ENCODE measurements around the gene MYO9A.

Gene MYO9A

DNA sequence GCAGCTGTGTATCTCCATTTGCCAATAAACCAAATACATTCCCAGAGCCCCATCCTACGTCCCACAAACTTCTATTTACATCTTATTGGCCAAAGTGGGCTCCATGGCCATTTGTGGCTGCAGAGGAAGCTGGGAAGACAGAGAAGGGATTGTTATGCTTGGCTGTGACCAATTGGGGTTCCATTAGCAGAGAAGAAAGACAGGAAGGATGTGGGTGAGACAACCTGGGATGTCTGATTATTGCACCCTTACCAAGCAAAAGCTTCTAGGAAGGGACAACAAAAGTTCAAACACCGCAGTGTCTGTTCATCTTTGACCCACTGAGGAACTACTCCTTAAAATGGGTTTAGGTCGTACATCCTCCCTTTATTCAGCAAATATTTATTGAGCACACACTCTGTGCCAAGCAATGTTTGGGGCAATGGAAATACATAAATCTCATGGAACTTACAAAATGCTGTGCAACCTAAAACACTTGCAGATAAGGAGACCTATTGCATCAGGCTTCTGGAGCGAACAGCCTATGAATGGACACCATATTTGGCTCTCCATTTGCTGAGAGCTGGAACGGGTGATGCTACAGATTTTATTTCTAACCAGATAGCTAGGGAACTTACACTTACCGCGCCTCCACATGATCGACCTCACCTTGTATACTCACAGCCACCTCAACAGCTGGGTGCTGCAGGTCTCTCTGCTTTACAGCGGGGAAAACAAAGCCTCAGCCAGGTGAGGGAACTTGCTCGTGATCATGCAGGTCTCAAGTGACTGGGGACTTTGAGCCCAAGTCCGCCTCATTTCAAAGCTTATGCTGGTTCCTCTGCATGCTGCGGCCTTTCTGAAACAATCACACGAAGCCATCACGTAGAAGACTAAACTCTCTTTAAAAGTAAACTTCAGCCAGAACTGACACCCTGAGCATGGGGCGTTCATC, 329.0 kb downstream of the MYO9A start:
- no peak for DNase-seq
- Mint-ChIP-seq H3K4me3 (no peak overlapping the region), H3K36me3 (ENCODE audit: low read depth) (no peaks in the 10 kb centered on the region), H3K4me1 (ENCODE audit: low read depth) (no peaks in the 10 kb centered on the region), H3K27me3 (peaks cover 14% of the 10 kb centered on the region), H3K27ac (no peak overlapping the region), H3K9me3 (no peaks in the 10 kb centered on the region)

DNA sequence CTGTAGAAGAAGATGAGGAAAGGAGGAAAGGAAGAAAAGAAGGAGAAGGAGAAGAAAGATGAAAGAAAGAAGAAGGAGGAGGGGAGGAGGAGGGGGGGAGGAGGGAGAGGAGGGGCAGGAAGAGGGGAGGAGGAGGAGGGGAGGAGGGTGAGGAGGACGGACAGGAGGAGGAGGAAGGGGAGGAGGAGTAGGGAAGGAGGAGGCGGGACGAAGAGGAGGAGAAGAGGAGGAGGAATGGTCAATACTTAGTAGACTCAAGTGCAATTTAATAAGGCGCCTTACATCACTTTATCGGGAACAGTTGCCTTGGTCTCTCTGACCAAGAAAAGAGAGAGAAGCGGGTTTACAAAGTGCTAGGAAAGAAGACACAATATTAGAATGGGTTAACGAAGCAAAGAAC, 331.3 kb downstream of the MYO9A start:
- Mint-ChIP-seq H3K4me1 (ENCODE audit: low read depth) (peaks cover under 1% of the 10 kb centered on the region), H3K27ac (no peak overlapping the region), H3K4me3 (no peak overlapping the region), H3K36me3 (ENCODE audit: low read depth) (no peaks in the 10 kb centered on the region), H3K27me3 (peaks cover 27% of the 10 kb centered on the region), H3K9me3 (no peaks in the 10 kb centered on the region)
- DNase-seq: no peak

- H3K4me1 Mint-ChIP-seq (ENCODE audit: low read depth): peaks cover 7% of the 10 kb centered on the region
- H3K4me3 Mint-ChIP-seq: no peak overlapping the region
- DNase-seq: no peak
- H3K9me3 Mint-ChIP-seq: no peaks in the 10 kb centered on the region
- H3K27me3 Mint-ChIP-seq: peaks cover 34% of the 10 kb centered on the region
- H3K27ac Mint-ChIP-seq: no peak overlapping the region
- no peaks in the 10 kb centered on the region for H3K36me3 Mint-ChIP-seq (ENCODE audit: low read depth)
These were observed 332.0 kb downstream of the MYO9A start for GRCh38 chr15:71785996-71786395.

DNA sequence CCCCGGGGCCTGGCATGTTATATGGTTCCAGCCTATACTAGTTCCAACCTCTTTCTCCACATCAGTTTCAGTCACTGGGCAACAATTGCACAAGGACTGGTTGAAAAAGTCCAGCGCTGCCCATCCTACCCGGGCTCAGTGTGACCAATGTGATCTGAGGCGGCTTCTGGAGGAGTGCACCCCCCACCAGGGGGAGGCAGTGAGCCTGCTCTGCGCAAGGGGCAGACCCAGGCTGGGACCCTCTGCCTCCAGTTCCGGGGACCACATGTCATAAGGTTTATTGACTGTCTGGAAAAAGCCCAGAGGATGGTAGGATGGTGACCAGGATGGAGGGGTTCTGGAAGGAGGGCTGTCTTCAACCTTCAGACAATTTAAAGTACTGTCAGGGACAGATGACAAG, 333.2 kb downstream of the MYO9A start:
- Mint-ChIP-seq H3K27ac (no peak overlapping the region), H3K27me3 (peaks cover 38% of the 10 kb centered on the region), H3K4me1 (ENCODE audit: low read depth) (peaks cover 18% of the 10 kb centered on the region), H3K9me3 (no peaks in the 10 kb centered on the region), H3K4me3 (no peak overlapping the region), H3K36me3 (ENCODE audit: low read depth) (no peaks in the 10 kb centered on the region)
- DNase-seq: peak; percentile 36

- no peak overlapping the region for H3K4me3 Mint-ChIP-seq
- peaks cover 18% of the 10 kb centered on the region for H3K4me1 Mint-ChIP-seq (ENCODE audit: low read depth)
- H3K27ac Mint-ChIP-seq: no peak overlapping the region
- H3K9me3 Mint-ChIP-seq: no peaks in the 10 kb centered on the region
- H3K27me3 Mint-ChIP-seq: peaks cover 38% of the 10 kb centered on the region
- no peak for DNase-seq
- H3K36me3 Mint-ChIP-seq (ENCODE audit: low read depth): no peaks in the 10 kb centered on the region
These were observed 335.4 kb downstream of the MYO9A start for GRCh38 chr15:71782422-71783165.

DNA sequence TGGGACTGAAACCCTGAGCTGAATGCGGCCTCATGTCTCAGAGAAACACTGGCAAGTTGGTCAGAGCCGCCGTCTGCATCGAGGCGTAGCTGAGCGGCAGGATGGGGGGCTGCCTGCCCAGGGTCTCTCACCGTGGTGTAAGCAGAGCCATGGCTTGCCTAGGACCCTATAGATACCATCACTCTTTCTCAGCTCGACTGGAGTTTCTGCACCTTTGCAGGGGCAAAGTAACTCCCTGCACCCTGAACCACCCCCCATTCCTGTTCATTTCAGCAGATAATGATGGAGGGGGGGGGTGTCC, 336.0 kb downstream of the MYO9A start:
- Mint-ChIP-seq H3K36me3 (ENCODE audit: low read depth) (no peaks in the 10 kb centered on the region), H3K27me3 (peaks cover 38% of the 10 kb centered on the region), H3K4me1 (ENCODE audit: low read depth) (peaks cover 18% of the 10 kb centered on the region), H3K4me3 (no peak overlapping the region), H3K27ac (no peak overlapping the region), H3K9me3 (no peaks in the 10 kb centered on the region)
- DNase-seq: no peak

DNA sequence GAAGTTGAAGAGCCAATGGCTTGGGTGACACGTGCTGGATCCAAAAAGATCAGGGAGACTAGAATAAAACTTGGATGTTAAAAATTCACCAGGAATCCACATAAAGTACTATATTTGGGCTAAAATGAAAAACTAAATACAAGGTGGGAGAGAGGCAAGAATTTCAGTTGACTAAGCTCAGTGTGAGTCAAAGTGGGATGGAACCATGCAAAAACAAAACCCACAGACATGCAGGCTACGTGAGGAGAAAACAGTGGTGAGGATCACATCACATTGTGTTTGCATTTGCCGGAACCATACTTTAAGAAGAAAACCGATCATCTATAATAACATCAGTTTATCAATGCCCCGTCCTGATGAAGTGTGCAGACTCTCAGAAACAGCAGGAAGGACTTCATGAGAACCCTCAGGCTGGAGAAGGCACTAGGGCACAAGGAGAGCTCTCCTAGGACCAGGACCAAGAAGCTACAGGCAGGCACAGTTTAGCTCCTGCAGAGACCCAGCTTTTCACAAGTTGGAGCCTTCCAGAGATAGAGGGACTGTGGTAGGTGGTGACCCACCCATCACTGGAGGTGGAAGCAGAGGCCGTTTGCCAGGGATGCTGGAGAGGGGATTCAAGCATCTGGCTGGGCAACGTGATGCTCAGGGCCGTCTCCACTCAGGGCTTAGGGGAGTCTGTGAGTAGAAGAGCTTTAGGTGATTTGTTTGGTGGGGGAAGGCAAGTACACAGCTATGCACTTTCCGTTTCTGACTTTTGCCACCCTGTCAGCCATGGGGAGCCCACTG, 336.6 kb downstream of the MYO9A start:
- H3K36me3 Mint-ChIP-seq (ENCODE audit: low read depth): no peaks in the 10 kb centered on the region
- no peak overlapping the region for H3K4me3 Mint-ChIP-seq
- no peaks in the 10 kb centered on the region for H3K9me3 Mint-ChIP-seq

DNA sequence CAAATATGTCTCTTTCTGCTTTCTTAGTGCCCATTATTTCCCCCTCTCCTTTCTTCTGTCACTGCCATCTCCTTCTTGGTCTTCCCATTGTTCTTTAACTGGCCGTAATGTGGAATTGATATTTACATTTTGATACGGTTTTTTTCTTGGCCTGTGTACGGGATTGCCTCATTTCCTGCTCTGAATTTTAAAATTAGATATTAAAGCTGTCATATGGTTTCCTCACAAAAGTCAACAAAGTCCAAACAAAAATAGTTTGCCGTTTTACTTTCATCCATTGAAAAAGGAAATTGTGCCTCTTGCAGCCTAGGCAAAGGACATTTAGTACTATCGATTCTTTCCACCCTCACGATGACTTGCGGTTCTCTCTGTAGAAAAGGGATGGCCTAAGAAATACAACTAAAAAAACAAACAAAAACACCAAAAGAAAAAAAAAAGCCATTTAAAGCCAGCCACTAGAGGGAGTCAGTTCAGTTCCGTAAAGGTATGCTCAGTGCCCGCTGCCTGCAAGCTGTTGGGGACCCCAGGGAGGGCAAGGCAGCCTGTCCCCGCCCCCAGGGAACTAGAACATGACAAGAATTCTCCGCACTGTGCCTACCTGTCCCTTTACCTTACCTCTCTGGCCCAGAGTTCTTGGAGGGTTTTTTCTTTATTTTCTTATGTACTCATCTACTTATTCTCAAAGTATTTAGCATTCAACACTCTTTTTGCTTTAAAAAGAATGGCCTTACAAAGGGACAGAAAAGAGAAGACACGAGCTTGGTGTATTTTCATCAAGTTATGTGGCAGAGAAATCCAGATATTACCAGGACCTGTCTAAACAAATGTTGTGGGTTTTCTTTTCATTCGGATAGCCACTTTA, 337.6 kb downstream of the MYO9A start:
- Mint-ChIP-seq H3K4me1 (ENCODE audit: low read depth) (peaks cover 18% of the 10 kb centered on the region), H3K4me3 (no peak overlapping the region), H3K27ac (no peak overlapping the region), H3K9me3 (no peaks in the 10 kb centered on the region), H3K36me3 (ENCODE audit: low read depth) (no peaks in the 10 kb centered on the region), H3K27me3 (peaks cover 36% of the 10 kb centered on the region)
- DNase-seq: peak; percentile 50

More for the DNA sequence above, 336.6 kb downstream of the MYO9A start:
- DNase-seq: no peak
- H3K27ac Mint-ChIP-seq: peak overlapping the region; percentile 13
- H3K27me3 Mint-ChIP-seq: peaks cover 38% of the 10 kb centered on the region
- peaks cover 18% of the 10 kb centered on the region for H3K4me1 Mint-ChIP-seq (ENCODE audit: low read depth)

DNA sequence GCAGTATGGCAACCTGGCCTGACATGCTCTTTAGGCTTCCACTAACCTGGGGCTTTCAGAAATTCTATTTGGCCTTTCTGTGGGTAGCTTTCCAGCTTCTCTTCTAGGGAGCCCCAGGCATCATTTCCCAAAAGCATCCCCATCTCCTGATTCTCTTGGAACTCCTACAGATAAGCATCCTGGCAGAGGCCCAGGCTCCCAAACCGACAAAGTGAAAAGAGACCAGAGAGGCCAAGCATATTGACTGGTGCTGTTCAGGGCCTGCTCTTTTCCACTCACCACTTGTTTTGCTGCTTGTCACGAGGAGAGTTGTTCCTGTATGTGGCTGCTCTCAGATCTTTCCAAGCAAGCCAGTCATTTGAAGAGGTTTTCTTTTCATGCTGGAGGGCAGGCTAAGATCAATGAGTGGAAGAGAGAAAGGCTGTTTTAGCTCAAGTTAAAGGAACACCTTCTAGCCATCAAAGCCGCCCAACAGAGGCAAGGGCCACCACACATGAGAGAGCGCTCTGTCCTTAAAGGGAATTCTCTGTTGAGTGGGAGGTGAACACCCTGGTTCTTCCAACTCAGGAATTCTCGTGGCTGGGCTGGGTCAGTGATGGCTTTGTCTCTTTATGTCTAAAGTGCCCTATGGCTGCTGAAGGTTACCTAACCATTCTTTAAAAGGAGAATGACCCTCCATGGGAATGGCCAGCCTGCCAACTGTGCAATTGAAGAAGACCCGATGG, 338.7 kb downstream of the MYO9A start:
- no peak for DNase-seq
- no peaks in the 10 kb centered on the region for H3K36me3 Mint-ChIP-seq (ENCODE audit: low read depth)
- no peak overlapping the region for H3K4me3 Mint-ChIP-seq
- H3K27me3 Mint-ChIP-seq: peaks cover 25% of the 10 kb centered on the region
- no peaks in the 10 kb centered on the region for H3K9me3 Mint-ChIP-seq
- peaks cover 18% of the 10 kb centered on the region for H3K4me1 Mint-ChIP-seq (ENCODE audit: low read depth)
- H3K27ac Mint-ChIP-seq: no peak overlapping the region

- no peak for DNase-seq
- H3K27me3 Mint-ChIP-seq: peaks cover 12% of the 10 kb centered on the region
- no peak overlapping the region for H3K27ac Mint-ChIP-seq
- no peaks in the 10 kb centered on the region for H3K36me3 Mint-ChIP-seq (ENCODE audit: low read depth)
- H3K4me1 Mint-ChIP-seq (ENCODE audit: low read depth): peaks cover 18% of the 10 kb centered on the region
- H3K9me3 Mint-ChIP-seq: no peaks in the 10 kb centered on the region
- H3K4me3 Mint-ChIP-seq: no peak overlapping the region
These were observed 340.6 kb downstream of the MYO9A start for GRCh38 chr15:71777216-71777943.

- H3K36me3 Mint-ChIP-seq (ENCODE audit: low read depth): no peaks in the 10 kb centered on the region
These were observed 341.6 kb downstream of the MYO9A start for GRCh38 chr15:71776304-71776703.

GRCh38 chr15:71775856-71776255, 342.1 kb downstream of the MYO9A start:
- no peak for DNase-seq
- no peaks in the 10 kb centered on the region for H3K9me3 Mint-ChIP-seq
- H3K4me3 Mint-ChIP-seq: no peak overlapping the region
- H3K4me1 Mint-ChIP-seq (ENCODE audit: low read depth): peaks cover 10% of the 10 kb centered on the region
- peaks cover 4% of the 10 kb centered on the region for H3K27me3 Mint-ChIP-seq
- H3K36me3 Mint-ChIP-seq (ENCODE audit: low read depth): no peaks in the 10 kb centered on the region
- H3K27ac Mint-ChIP-seq: no peak overlapping the region

More at GRCh38 chr15:71776304-71776703, 341.6 kb downstream of the MYO9A start:
- no peak for DNase-seq
- Mint-ChIP-seq H3K4me1 (ENCODE audit: low read depth) (peaks cover 13% of the 10 kb centered on the region), H3K27ac (no peak overlapping the region), H3K27me3 (peaks cover 7% of the 10 kb centered on the region), H3K9me3 (no peaks in the 10 kb centered on the region), H3K4me3 (no peak overlapping the region)
